OCI-LY3 (cell line): ENCODE data around the gene NAA60.

ENCODE experiments used
- H2AFZ ChIP-seq: fragments of 200-600, 300-600 bp; shearing (Covaris generic); 2 replicates; pipeline ENCODE4 v1.6.0; 2014; ENCODE audit warnings: antibody characterized with exemption, low read depth, low read length
- H3K27ac ChIP-seq: fragments of 200-600, 300-600 bp; sonication (generic); 2 replicates; pipeline ENCODE4 v1.5.1; 2014; ENCODE audit warnings: mild to moderate bottlenecking, low read length, moderate library complexity, mixed read lengths
- H3K27me3 ChIP-seq: fragments of 200-600, 300-600 bp; sonication (generic); 2 replicates; pipeline ENCODE4 v1.6.1; 2014; ENCODE audit warnings: low read depth, low read length, mixed read lengths
- H3K36me3 ChIP-seq: fragments of 200-600, 300-600 bp; sonication (generic); replicated peaks from 2 replicates; pipeline ENCODE3; 2014; ENCODE audit warnings: low read depth, low read length, mixed read lengths
- H3K4me1 ChIP-seq: fragments of 300-600, 200-600 bp; sonication (generic); 2 replicates; pipeline ENCODE4 v1.6.1; 2014; ENCODE audit warnings: low read length, mixed read lengths
- H3K4me2 ChIP-seq: fragments of 200-600, 300-600 bp; sonication (generic); 2 replicates; pipeline ENCODE4 v1.6.1; 2014; ENCODE audit warnings: low read length, mixed read lengths
- H3K4me3 ChIP-seq: fragments of 300-600, 200-600 bp; sonication (generic); 2 replicates; pipeline ENCODE4 v1.5.1; 2014; ENCODE audit warnings: antibody characterized with exemption, mild to moderate bottlenecking, low read length, moderate library complexity
- H3K79me2 ChIP-seq: fragments of 300-600, 200-600 bp; shearing (Covaris generic); 2 replicates; pipeline ENCODE4 v1.6.1; 2014; ENCODE audit warnings: mild to moderate bottlenecking, low read length, mixed read lengths
- H3K9ac ChIP-seq: fragments of 300-600, 200-600 bp; shearing (Covaris generic); 2 replicates; pipeline ENCODE4 v1.6.0; 2014; ENCODE audit warnings: mild to moderate bottlenecking, low read length, moderate library complexity
- H3K9me3 ChIP-seq: fragments of 200-600, 300-600 bp; shearing (Covaris generic); 2 replicates; pipeline ENCODE4 v1.6.1; 2014; ENCODE audit warnings: low read length, mixed read lengths; ENCODE audit not compliant: insufficient read depth
- H4K20me1 ChIP-seq: fragments of 200-600, 300-600 bp; sonication (generic); 2 replicates; pipeline ENCODE4 v1.6.1; 2016; ENCODE audit warnings: low read length, mixed read lengths; ENCODE audit not compliant: insufficient read depth
- CTCF ChIP-seq: fragments of 200-600, 300-600 bp; sonication (generic); IDR thresholded peaks from 2 replicates; pipeline ENCODE4 v1.5.1; 2014; ENCODE audit warnings: antibody characterized with exemption, low read length, low read depth
- EZH2phosphoT487 ChIP-seq: fragments of 200-600 bp; shearing (Covaris generic); IDR thresholded peaks from 2 replicates; pipeline ENCODE4 v1.6.1; 2018; ENCODE audit warnings: antibody characterized with exemption, mixed run types, low read depth

Gene NAA60

GRCh38 chr16:3431779-3432219, 11.7 kb upstream of the NAA60 start:
- H3K79me2 ChIP-seq, result no peaks in the 10 kb centered on the region
- peaks cover 3% of the 10 kb centered on the region for H3K36me3 ChIP-seq
- H4K20me1 ChIP-seq, result no peaks in the 10 kb centered on the region
- H3K9ac ChIP-seq, result no peak overlapping the region
- TF ChIP-seq CTCF (no peak), EZH2phosphoT487 (no peak)
- H3K4me3 ChIP-seq, result no peak overlapping the region
- no peaks in the 10 kb centered on the region for H3K9me3 ChIP-seq
- H2AFZ ChIP-seq, result no peak overlapping the region
- no peak overlapping the region for H3K4me2 ChIP-seq
- H3K4me1 ChIP-seq, result no peaks in the 10 kb centered on the region
- H3K27me3 ChIP-seq, result no peaks in the 10 kb centered on the region
- H3K27ac ChIP-seq, result no peak overlapping the region

GRCh38 chr16:3434373-3434772, 9.1 kb upstream of the NAA60 start:
- peaks cover 9% of the 10 kb centered on the region for H3K36me3 ChIP-seq
- H3K27ac ChIP-seq, result no peak overlapping the region
- H3K79me2 ChIP-seq, result no peaks in the 10 kb centered on the region; the same call in 1 of the 2 replicates
- H3K4me3 ChIP-seq, result no peak overlapping the region
- TF ChIP-seq CTCF (no peak), EZH2phosphoT487 (no peak)
- no peaks in the 10 kb centered on the region for H4K20me1 ChIP-seq
- H3K27me3 ChIP-seq, result no peaks in the 10 kb centered on the region
- H3K4me2 ChIP-seq, result no peak overlapping the region
- H3K4me1 ChIP-seq, result no peaks in the 10 kb centered on the region
- no peak overlapping the region for H3K9ac ChIP-seq
- H2AFZ ChIP-seq, result no peak overlapping the region
- no peaks in the 10 kb centered on the region for H3K9me3 ChIP-seq

- Histone ChIP-seq H3K9me3 (no peaks in the 10 kb centered on the region), H3K4me3 (no peak overlapping the region), H3K9ac (no peak overlapping the region), H3K79me2 (peaks cover 24% of the 10 kb centered on the region), H2AFZ (no peak overlapping the region), H3K4me1 (0 out of 2 replicates have a peak, but pooled peaks cover 4% of the 10 kb centered on the region), H3K27me3 (no peaks in the 10 kb centered on the region), H3K27ac (no peak overlapping the region), H3K4me2 (no peak overlapping the region), H4K20me1 (no peaks in the 10 kb centered on the region), H3K36me3 (peaks cover 21% of the 10 kb centered on the region)
- TF ChIP-seq EZH2phosphoT487 (no peak), CTCF (no peak)
Observed at GRCh38 chr16:3439637-3440036, 3.8 kb upstream of the NAA60 start.

GRCh38 chr16:3444032-3444388, 530 bp downstream of the NAA60 start:
- peak overlapping the region; percentile 80 for H2AFZ ChIP-seq
- H3K79me2 ChIP-seq, result peaks cover 33% of the 10 kb centered on the region

More at GRCh38 chr16:3444032-3444388, 530 bp downstream of the NAA60 start:
- H3K9ac ChIP-seq, result peak overlapping the region; percentile 91
- H3K4me1 ChIP-seq, result 0 out of 2 replicates have a peak, but pooled peaks cover 5% of the 10 kb centered on the region
- H3K27me3 ChIP-seq, result no peaks in the 10 kb centered on the region
- H4K20me1 ChIP-seq, result no peaks in the 10 kb centered on the region
- TF ChIP-seq EZH2phosphoT487 (no peak), CTCF (no peak)
- H3K27ac ChIP-seq, result peak overlapping the region; percentile 59
- H3K9me3 ChIP-seq, result no peaks in the 10 kb centered on the region
- peak overlapping the region; percentile 78 for H3K4me2 ChIP-seq
- H3K4me3 ChIP-seq, result peak overlapping the region; percentile 99
- H3K36me3 ChIP-seq, result peaks cover 29% of the 10 kb centered on the region
